ENCODE measurements around the gene TMEM63A. TPM values are rescaled to one million over a fixed set of nuclear protein-coding genes. Genes with fewer than 3 reads are reported as not detected.

The TMEM63A gene
- 100 to 1,000 TPM; 241 to 250 TPM for total RNA-seq

GRCh38 chr1:225881959-225882693, at the start of gene TMEM63A:
Gene TMEM63A (minus strand): TSS chr1:225882380. CDS start chr1:225877580, 4,800 bp downstream.

GRCh38 chr1:225923692-225924555, 41.7 kb upstream of the TMEM63A start, which contains the start of gene PYCR2:
Gene PYCR2 (minus strand): TSS chr1:225924250. CDS start chr1:225924110, 140 bp downstream.

GRCh38 chr1:225888898-225889601, 6.9 kb upstream of the TMEM63A start, which contains the start of gene LEFTY1:
Gene LEFTY1 (minus strand): TSS chr1:225889146. CDS start chr1:225889066, 80 bp downstream.

GRCh38 chr1:225809842-225810578, 72.2 kb downstream of the TMEM63A start, which contains the start of gene EPHX1:
Gene EPHX1 (plus strand): TSS chr1:225810124. CDS start chr1:225828730, 18,606 bp downstream.

Small RNA genes lying within 50 kb of the gene (microRNA-seq; reads per million reads assigned to microRNA genes)
- gene MIR6741 (ENCODE audit: borderline microRNAs expressed, borderline replicate concordance) = 0.83 reads per million

Other genes with a start within 250 kb of the TMEM63A start
- not detected for gene ENAH, start 229.3 kb downstream of the TMEM63A start, total RNA-seq
- gene SRP9, start 104.6 kb downstream of the TMEM63A start, total RNA-seq = 100 to 1,000 TPM; 217 to 226 TPM
- 1 to 10 TPM; 1.4 to 1.8 TPM for gene EPHX1, start 72.3 kb downstream of the TMEM63A start, total RNA-seq
- under 1 TPM in 1 of 2 experiments, not detected in 1; 0.19 TPM for gene LEFTY1, start 6.8 kb upstream of the TMEM63A start, total RNA-seq
- gene PYCR2, start 41.9 kb upstream of the TMEM63A start, total RNA-seq = 100 to 1,000 TPM; 114 to 115 TPM
- gene LEFTY2, start 58.8 kb upstream of the TMEM63A start, total RNA-seq = not detected
- 10 to 100 TPM; 16.6 to 17.2 TPM for gene SDE2, start 117.0 kb upstream of the TMEM63A start, total RNA-seq
- 100 to 1,000 TPM; 648 to 657 TPM for gene H3-3A, start 180.3 kb upstream of the TMEM63A start, total RNA-seq